ENCODE measurements around the gene KIF1A. TPM values are rescaled to one million over a fixed set of nuclear protein-coding genes. Genes with fewer than 3 reads are reported as not detected.

Gene KIF1A
- total and polyA plus RNA-seq, 10 of the 15 experiments (the other 5 are each of a cell fraction or from before 2014, with no cell fraction given), result 0.04 to 0.95 (median 0.06) TPM; not detected in 5

GRCh38 chr2:240811346-240812300 lies 8.4 kb downstream of the KIF1A start:
- ChIA-PET RAD21 (ENCODE audit: unreplicated experiment) (no interaction called here), POLR2A (no interaction called here), SMC1A (ENCODE audit: uncharacterized antibody, unreplicated experiment) (no interaction called here), CTCF (no interaction called here)
- H3K79me2 ChIP-seq (ENCODE audit: control insufficient read depth, insufficient read depth, low read length), result no peaks in the 10 kb centered on the region
- ATAC-seq (no peak), FAIRE-seq (no peak), DNase-seq (ENCODE audit: low read depth, low spot score) (no peak)
- no peak overlapping the region for H3K9ac ChIP-seq (ENCODE audit: control insufficient read depth, insufficient read depth, low read length)
- H4K20me1 ChIP-seq (ENCODE audit: control insufficient read depth, insufficient read depth), result no peaks in the 10 kb centered on the region
- 42% methylated on average over 17 of the region's 17 CpGs for WGBS (ENCODE audit: insufficient coverage, insufficient replicate concordance, low lambda C conversion rate, missing lambda C conversion rate)
- H3K4me1 ChIP-seq (ENCODE audit: control insufficient read depth, insufficient read depth, low read length), result no peaks in the 10 kb centered on the region
- no peaks in the 10 kb centered on the region for H3K36me3 ChIP-seq (ENCODE audit: control insufficient read depth in 2 of 2, insufficient read depth in 2 of 2, low read length in 1 of 2)
- no peak overlapping the region for H3K27ac ChIP-seq (ENCODE audit: control insufficient read depth, insufficient read depth)
- BruUV-seq (replicated peaks), result no TSS peak
- H3K4me3 ChIP-seq, result no peak overlapping the region
- peaks cover 5% of the 10 kb centered on the region; the same call in 1 of the 3 replicates for H3K9me3 ChIP-seq (replicated peaks; ENCODE audit: control insufficient read depth, insufficient read depth, low read length)
- H2AFZ ChIP-seq (ENCODE audit: control insufficient read depth, low read depth, low read length), result no peak overlapping the region
- no peaks in the 10 kb centered on the region for H3K27me3 ChIP-seq (replicated peaks in 1 of 2; ENCODE audit: control insufficient read depth in 2 of 2, insufficient read depth in 2 of 2, low read length in 1 of 2)
- in situ Hi-C loops (cut with MboI) (no loop called here), intact Hi-C loops (cut with micrococcal nuclease; ENCODE audit: unreplicated experiment) (no loop called here)
- H3K4me2 ChIP-seq (ENCODE audit: control insufficient read depth, insufficient read depth), result no peak overlapping the region
- no peak for TF ChIP-seq MYC (IDR thresholded peaks at IDR 0.05; ENCODE audit: insufficient read depth, insufficient read length, insufficient replicate concordance, low read length, severe bottlenecking)
- no peak for TF ChIP-seq ELK1 (IDR thresholded peaks at IDR 0.05; ENCODE audit: low read depth, low read length)
- TF ChIP-seq IRF5 (IDR thresholded peaks at IDR 0.05; ENCODE audit: borderline replicate concordance), result no peak
- TF ChIP-seq, protein P1, sequence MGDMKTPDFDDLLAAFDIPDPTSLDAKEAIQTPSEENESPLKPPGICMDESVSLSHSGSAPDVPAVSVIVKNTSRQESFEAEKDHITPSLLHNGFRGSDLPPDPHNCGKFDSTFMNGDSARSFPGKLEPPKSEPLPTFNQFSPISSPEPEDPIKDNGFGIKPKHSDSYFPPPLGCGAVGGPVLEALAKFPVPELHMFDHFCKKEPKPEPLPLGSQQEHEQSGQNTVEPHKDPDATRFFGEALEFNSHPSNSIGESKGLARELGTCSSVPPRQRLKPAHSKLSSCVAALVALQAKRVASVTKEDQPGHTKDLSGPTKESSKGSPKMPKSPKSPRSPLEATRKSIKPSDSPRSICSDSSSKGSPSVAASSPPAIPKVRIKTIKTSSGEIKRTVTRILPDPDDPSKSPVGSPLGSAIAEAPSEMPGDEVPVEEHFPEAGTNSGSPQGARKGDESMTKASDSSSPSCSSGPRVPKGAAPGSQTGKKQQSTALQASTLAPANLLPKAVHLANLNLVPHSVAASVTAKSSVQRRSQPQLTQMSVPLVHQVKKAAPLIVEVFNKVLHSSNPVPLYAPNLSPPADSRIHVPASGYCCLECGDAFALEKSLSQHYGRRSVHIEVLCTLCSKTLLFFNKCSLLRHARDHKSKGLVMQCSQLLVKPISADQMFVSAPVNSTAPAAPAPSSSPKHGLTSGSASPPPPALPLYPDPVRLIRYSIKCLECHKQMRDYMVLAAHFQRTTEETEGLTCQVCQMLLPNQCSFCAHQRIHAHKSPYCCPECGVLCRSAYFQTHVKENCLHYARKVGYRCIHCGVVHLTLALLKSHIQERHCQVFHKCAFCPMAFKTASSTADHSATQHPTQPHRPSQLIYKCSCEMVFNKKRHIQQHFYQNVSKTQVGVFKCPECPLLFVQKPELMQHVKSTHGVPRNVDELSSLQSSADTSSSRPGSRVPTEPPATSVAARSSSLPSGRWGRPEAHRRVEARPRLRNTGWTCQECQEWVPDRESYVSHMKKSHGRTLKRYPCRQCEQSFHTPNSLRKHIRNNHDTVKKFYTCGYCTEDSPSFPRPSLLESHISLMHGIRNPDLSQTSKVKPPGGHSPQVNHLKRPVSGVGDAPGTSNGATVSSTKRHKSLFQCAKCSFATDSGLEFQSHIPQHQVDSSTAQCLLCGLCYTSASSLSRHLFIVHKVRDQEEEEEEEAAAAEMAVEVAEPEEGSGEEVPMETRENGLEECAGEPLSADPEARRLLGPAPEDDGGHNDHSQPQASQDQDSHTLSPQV (IDR thresholded peaks at IDR 0.05), result no peak
- TF ChIP-seq CTCF (IDR thresholded peaks at IDR 0.05 in 2 of 3, conservative IDR thresholded peaks at IDR 0.05 in 1 of 3; ENCODE audit: control insufficient read depth in 2 of 3, extremely low read depth in 1 of 3, insufficient read depth in 1 of 3, low read depth in 3 of 3, low read length in 3 of 3), result no peak
- TF ChIP-seq NR2C2 (IDR thresholded peaks at IDR 0.05; ENCODE audit: borderline replicate concordance, control insufficient read depth, insufficient read length, low read depth), result no peak
- no peak for TF ChIP-seq BCLAF1 (IDR thresholded peaks at IDR 0.05)
